WTC11 (cell line): ENCODE results near the gene ARMC9. TPM values are rescaled to one million over a fixed set of nuclear protein-coding genes. Genes with fewer than 3 reads are reported as not detected.

Experiments used
- ATAC-seq: fragments of 200-7000 bp; cut with Tn5 transposase; 2 replicates; pipeline ENCODE4 v1.10.0; 2021; ENCODE audit warnings: mild to moderate bottlenecking, moderate library complexity
- CTCF ChIA-PET: fragments of 300-600 bp; sonication (Branson Sonifier 250); formaldehyde crosslinking; loops from one replicate; lab custom pipeline; 2021; ENCODE audit warnings: antibody characterized with exemption; lab: Charles Lee
- POLR2A ChIA-PET: fragments of 350-600 bp; sonication (Branson Sonifier 250); formaldehyde crosslinking; loops from one replicate; lab custom pipeline; 2021; ENCODE audit warnings: antibody characterized with exemption; lab: Charles Lee
- DNase-seq: peaks from one replicate; pipeline ENCODE4 v3.0.0; 2021; ENCODE audit warnings: low spot score
- H3K27ac Mint-ChIP-seq: 2 replicates; pipeline ENCODE4 v1.8.0; 2021; ENCODE audit warnings: mixed read lengths
- H3K27me3 Mint-ChIP-seq: 2 replicates; pipeline ENCODE4 v1.8.0; 2021; ENCODE audit warnings: low read depth, mild to moderate bottlenecking, moderate library complexity, mixed read lengths
- H3K36me3 Mint-ChIP-seq: 2 replicates; pipeline ENCODE4 v1.8.0; 2021; ENCODE audit warnings: mixed read lengths
- H3K4me1 Mint-ChIP-seq: 2 replicates; pipeline ENCODE4 v1.8.0; 2022; ENCODE audit warnings: mixed read lengths
- H3K4me3 Mint-ChIP-seq: 2 replicates; pipeline ENCODE4 v1.8.0; 2021; ENCODE audit warnings: mild to moderate bottlenecking, moderate library complexity, mixed read lengths
- H3K9me3 Mint-ChIP-seq: 2 replicates; pipeline ENCODE4 v1.8.0; 2021; ENCODE audit warnings: mixed read lengths
- CDX4 ChIP-seq: fragments of 250-450 bp; sonication (Bioruptor Pico); IDR thresholded peaks from 2 replicates; pipeline ENCODE4 v1.9.0; 2021; ENCODE audit warnings: moderate library complexity, mild to moderate bottlenecking, inconsistent platforms, borderline replicate concordance
- CREB1 ChIP-seq: sonication (generic); formaldehyde crosslinking; IDR thresholded peaks from 2 replicates; pipeline ENCODE4 v1.8.0; 2023; ENCODE audit warnings: mild to moderate bottlenecking, missing genetic modification reagents
- ELF4 ChIP-seq: sonication (generic); formaldehyde crosslinking; IDR thresholded peaks from 2 replicates; pipeline ENCODE4 v1.8.1; 2022; ENCODE audit warnings: low read depth, mild to moderate bottlenecking, moderate library complexity, missing genetic modification reagents
- EMX1 ChIP-seq: fragments of 250-450 bp; sonication (Bioruptor Pico); IDR thresholded peaks from 2 replicates; pipeline ENCODE4 v1.8.0; 2021; ENCODE audit warnings: mild to moderate bottlenecking
- ESRRA ChIP-seq: sonication (generic); formaldehyde crosslinking; IDR thresholded peaks from 2 replicates; pipeline ENCODE4 v1.8.1; 2022; ENCODE audit warnings: mild to moderate bottlenecking, missing genetic modification reagents, borderline replicate concordance
- ETV6 ChIP-seq: sonication (generic); formaldehyde crosslinking; IDR thresholded peaks from 2 replicates; pipeline ENCODE4 v1.8.1; 2022; ENCODE audit warnings: mild to moderate bottlenecking, missing genetic modification reagents
- FOXK1 ChIP-seq: sonication (generic); formaldehyde crosslinking; IDR thresholded peaks from 2 replicates; pipeline ENCODE4 v1.8.0; 2022; ENCODE audit warnings: mild to moderate bottlenecking, moderate library complexity, missing genetic modification reagents
- JUN ChIP-seq: sonication (generic); formaldehyde crosslinking; IDR thresholded peaks from 2 replicates; pipeline ENCODE4 v1.8.0; 2023; ENCODE audit warnings: mild to moderate bottlenecking, missing genetic modification reagents
- MYBL2 ChIP-seq: sonication (generic); formaldehyde crosslinking; IDR thresholded peaks from 2 replicates; pipeline ENCODE4 v1.8.1; 2023; ENCODE audit warnings: mild to moderate bottlenecking, moderate library complexity, missing genetic modification reagents
- NFE2L1 ChIP-seq: sonication (generic); formaldehyde crosslinking; IDR thresholded peaks from 2 replicates; pipeline ENCODE4 v1.8.1; 2023; ENCODE audit warnings: missing genetic modification reagents
- NR1H2 ChIP-seq: sonication (generic); formaldehyde crosslinking; IDR thresholded peaks from 2 replicates; pipeline ENCODE4 v1.9.0; 2021; ENCODE audit warnings: mild to moderate bottlenecking, moderate library complexity, missing genetic modification reagents
- SP1 ChIP-seq: sonication (generic); formaldehyde crosslinking; conservative IDR thresholded peaks from 2 replicates; pipeline ENCODE4 v1.8.1; 2022; ENCODE audit warnings: missing genetic modification reagents
- STAT6 ChIP-seq: sonication (generic); formaldehyde crosslinking; conservative IDR thresholded peaks from 2 replicates; pipeline ENCODE4 v1.8.1; 2023; ENCODE audit warnings: mild to moderate bottlenecking, low read depth, missing genetic modification reagents, moderate library complexity
- ZBTB21 ChIP-seq: sonication (generic); formaldehyde crosslinking; IDR thresholded peaks from 2 replicates; pipeline ENCODE4 v1.8.1; 2023; ENCODE audit warnings: mild to moderate bottlenecking, missing genetic modification reagents, borderline replicate concordance
- ZNF219 ChIP-seq: sonication (generic); formaldehyde crosslinking; IDR thresholded peaks from 2 replicates; pipeline ENCODE4 v1.8.0; 2023; ENCODE audit warnings: missing genetic modification reagents, mild to moderate bottlenecking, borderline replicate concordance
- ZNF263 ChIP-seq: sonication (generic); formaldehyde crosslinking; IDR thresholded peaks from 2 replicates; pipeline ENCODE4 v1.8.1; 2022; ENCODE audit warnings: low read depth, mild to moderate bottlenecking, moderate library complexity, missing genetic modification reagents
- ZNF317 ChIP-seq: sonication (generic); formaldehyde crosslinking; IDR thresholded peaks from 2 replicates; pipeline ENCODE4 v1.8.1; 2023; ENCODE audit warnings: low read depth, mild to moderate bottlenecking, moderate library complexity, missing genetic modification reagents, borderline replicate concordance
- total RNA-seq: library from RNA; stranded (reverse); gene quantifications from 3 replicates; pipeline ENCODE4 v1.2.3, GENCODE V29; 2021
- TF ChIP-seq, protein P1 (sequence below): sonication (generic); formaldehyde crosslinking; IDR thresholded peaks from 2 replicates; pipeline ENCODE4 v1.8.1; 2022; ENCODE audit warnings: missing genetic modification reagents, borderline replicate concordance
- TF ChIP-seq, protein P2 (sequence below): fragments of 250-450 bp; sonication (Bioruptor Pico); IDR thresholded peaks from 2 replicates; pipeline ENCODE4 v2.1.2; 2022; ENCODE audit warnings: mild to moderate bottlenecking, moderate library complexity

ARMC9 gene
- total RNA-seq, 1 experiment from 2014 or later: 34.9 TPM

GRCh38 chr2:231277962-231278361 is 79.5 kb downstream of the ARMC9 start (continued):
- TF ChIP-seq EMX1 (CRISPR knock-in tag) (no peak), ZNF263 (CRISPR knock-in tag) (no peak)

DNA sequence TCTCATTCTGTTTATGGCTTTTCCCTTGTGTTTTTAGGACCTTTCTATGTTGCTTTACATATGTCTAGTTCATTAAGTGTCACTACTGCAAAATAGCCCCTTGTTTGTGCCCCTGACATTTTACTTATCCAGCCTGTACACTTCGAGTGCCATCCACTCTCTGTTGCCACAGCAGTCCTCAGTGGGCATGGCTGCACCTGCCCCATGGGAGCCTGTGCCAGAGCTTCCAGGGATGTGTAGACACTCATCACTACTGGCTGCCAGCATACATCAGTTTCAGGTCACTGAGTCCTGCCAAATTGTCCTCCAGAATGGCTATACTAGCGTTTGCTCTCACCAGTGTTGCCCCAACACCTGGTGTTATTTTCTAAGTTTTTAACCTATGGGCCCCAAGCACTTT is 80.4 kb downstream of the ARMC9 start:
- no peak for TF ChIP-seq NR1H2 (CRISPR knock-in tag)
- no peak for TF ChIP-seq SP1
- no peak for TF ChIP-seq ZNF219
- TF ChIP-seq FOXK1 (CRISPR knock-in tag): no peak
- TF ChIP-seq, protein P1, sequence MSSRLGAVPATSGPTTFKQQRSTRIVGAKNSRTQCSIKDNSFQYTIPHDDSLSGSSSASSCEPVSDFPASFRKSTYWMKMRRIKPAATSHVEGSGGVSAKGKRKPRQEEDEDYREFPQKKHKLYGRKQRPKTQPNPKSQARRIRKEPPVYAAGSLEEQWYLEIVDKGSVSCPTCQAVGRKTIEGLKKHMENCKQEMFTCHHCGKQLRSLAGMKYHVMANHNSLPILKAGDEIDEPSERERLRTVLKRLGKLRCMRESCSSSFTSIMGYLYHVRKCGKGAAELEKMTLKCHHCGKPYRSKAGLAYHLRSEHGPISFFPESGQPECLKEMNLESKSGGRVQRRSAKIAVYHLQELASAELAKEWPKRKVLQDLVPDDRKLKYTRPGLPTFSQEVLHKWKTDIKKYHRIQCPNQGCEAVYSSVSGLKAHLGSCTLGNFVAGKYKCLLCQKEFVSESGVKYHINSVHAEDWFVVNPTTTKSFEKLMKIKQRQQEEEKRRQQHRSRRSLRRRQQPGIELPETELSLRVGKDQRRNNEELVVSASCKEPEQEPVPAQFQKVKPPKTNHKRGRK: no peak
- no peak for TF ChIP-seq MYBL2 (CRISPR knock-in tag)
- no peak for TF ChIP-seq ETV6 (CRISPR knock-in tag)
- no peak for TF ChIP-seq ESRRA
- no peak for TF ChIP-seq ZNF317 (CRISPR knock-in tag)
- TF ChIP-seq CDX4 (CRISPR knock-in tag): no peak
- TF ChIP-seq STAT6 (CRISPR knock-in tag): no peak
- TF ChIP-seq CREB1 (CRISPR knock-in tag): no peak
- no peak for TF ChIP-seq NFE2L1 (CRISPR knock-in tag)
- TF ChIP-seq ELF4 (CRISPR knock-in tag): no peak
- TF ChIP-seq, protein P2, sequence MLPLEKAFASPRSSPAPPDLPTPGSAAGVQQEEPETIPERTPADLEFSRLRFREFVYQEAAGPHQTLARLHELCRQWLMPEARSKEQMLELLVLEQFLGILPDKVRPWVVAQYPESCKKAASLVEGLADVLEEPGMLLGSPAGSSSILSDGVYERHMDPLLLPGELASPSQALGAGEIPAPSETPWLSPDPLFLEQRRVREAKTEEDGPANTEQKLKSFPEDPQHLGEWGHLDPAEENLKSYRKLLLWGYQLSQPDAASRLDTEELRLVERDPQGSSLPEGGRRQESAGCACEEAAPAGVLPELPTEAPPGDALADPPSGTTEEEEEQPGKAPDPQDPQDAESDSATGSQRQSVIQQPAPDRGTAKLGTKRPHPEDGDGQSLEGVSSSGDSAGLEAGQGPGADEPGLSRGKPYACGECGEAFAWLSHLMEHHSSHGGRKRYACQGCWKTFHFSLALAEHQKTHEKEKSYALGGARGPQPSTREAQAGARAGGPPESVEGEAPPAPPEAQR: no peak
- Mint-ChIP-seq H3K27me3 (no peaks in the 10 kb centered on the region), H3K4me1 (peaks cover 3% of the 10 kb centered on the region; the same call in 1 of the 2 replicates), H3K36me3 (peaks cover 31% of the 10 kb centered on the region), H3K27ac (no peak overlapping the region; the same call in 1 of the 2 replicates), H3K9me3 (no peaks in the 10 kb centered on the region), H3K4me3 (no peak overlapping the region)
- ATAC-seq: no peak
- CTCF ChIA-PET: no interaction called here
- POLR2A ChIA-PET: no interaction called here
- no peak for DNase-seq

DNA sequence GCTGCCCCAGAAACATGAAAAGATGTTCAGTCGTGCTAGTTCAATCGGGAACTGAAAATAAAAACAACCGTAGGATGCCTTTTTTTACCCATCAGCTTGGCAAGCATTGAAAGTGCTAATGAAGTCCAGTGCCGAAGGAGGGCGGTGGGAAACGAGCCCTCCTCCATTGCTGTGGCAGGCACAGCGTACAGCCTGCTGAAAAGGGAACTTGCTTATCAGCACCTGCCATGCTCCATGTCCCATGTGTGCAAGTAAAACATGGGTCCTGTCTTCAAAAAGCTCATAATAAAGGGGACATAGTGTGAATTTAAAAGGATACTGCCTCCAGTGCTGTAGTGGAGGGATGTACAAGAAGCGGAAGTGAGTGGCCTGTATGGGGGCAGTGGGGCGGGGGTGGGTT is 82.4 kb downstream of the ARMC9 start:
- no peak for ATAC-seq
- Mint-ChIP-seq H3K4me3 (no peak overlapping the region), H3K9me3 (no peaks in the 10 kb centered on the region), H3K36me3 (peaks cover 24% of the 10 kb centered on the region), H3K4me1 (no peaks in the 10 kb centered on the region), H3K27me3 (no peaks in the 10 kb centered on the region), H3K27ac (0 out of 2 replicates have a peak overlapping the region, but pooled peaks have one; percentile 4)
- POLR2A ChIA-PET: interaction anchor here (0.6 kb wide), 1 partner anchor 51 kb away, joined by 6 read pairs; no protein-coding TSS in a partner anchor
- no peak for TF ChIP-seq JUN (CRISPR knock-in tag)
- no peak for TF ChIP-seq ZBTB21
- CTCF ChIA-PET: interaction anchor here (1.5 kb wide), 1 partner anchor 171 kb away, joined by 3 read pairs; no protein-coding TSS in a partner anchor
- DNase-seq: no peak
